Natural killer cell (primary cell): ENCODE measurements around the gene DAPK2. TPM values are rescaled to one million over a fixed set of nuclear protein-coding genes. Genes with fewer than 3 reads are reported as not detected.

Experiments used
- ATAC-seq, 3 donors: fragments of 150-1000 bp in 2 of 3; fragments of 200-7000 bp in 1 of 3; cut with Tn5 transposase; 1 replicate in 1 of 3; 2 replicates in 2 of 3; pipeline ENCODE4 v1.10.0; 2021; ENCODE audit warnings: mild to moderate bottlenecking in 2 of 3, moderate library complexity in 2 of 3
- DNase-seq, 2 donors: peaks; one replicate each; pipeline versions ENCODE4 v3.0.0 to v3.0.0-alpha.2; 2013 to 2021; ENCODE audit warnings: mixed read lengths in 1 of 2
- H3K27ac ChIP-seq: one replicate; pipeline ENCODE4 v1.5.1; 2013; ENCODE audit warnings: mild to moderate bottlenecking, low read length
- H3K27me3 ChIP-seq: one replicate; pipeline ENCODE4 v1.6.1; 2013; ENCODE audit warnings: low read length; ENCODE audit not compliant: control insufficient read depth, insufficient read depth
- H3K36me3 ChIP-seq: one replicate; pipeline ENCODE4 v1.6.1; 2013; ENCODE audit warnings: low read length; ENCODE audit not compliant: control insufficient read depth, insufficient read depth
- H3K4me1 ChIP-seq: one replicate; pipeline ENCODE4 v1.6.1; 2013; ENCODE audit warnings: low read length; ENCODE audit not compliant: control insufficient read depth, insufficient read depth
- H3K4me3 ChIP-seq: one replicate; pipeline ENCODE4 v1.5.1; 2013; ENCODE audit warnings: low read length
- H3K9me3 ChIP-seq: one replicate; pipeline ENCODE4 v1.6.1; 2013; ENCODE audit warnings: low read length; ENCODE audit not compliant: control insufficient read depth, insufficient read depth
- H3K27ac Mint-ChIP-seq, 2 donors: one replicate each; pipeline ENCODE4 v1.8.0; 2022; ENCODE audit warnings: mild to moderate bottlenecking in 2 of 2, mixed read lengths in 2 of 2, moderate library complexity in 1 of 2
- H3K27me3 Mint-ChIP-seq, 2 donors: one replicate each; pipeline ENCODE4 v1.8.0; 2022; ENCODE audit warnings: low read depth in 2 of 2, mixed read lengths in 2 of 2
- H3K36me3 Mint-ChIP-seq: one replicate; pipeline ENCODE4 v1.8.0; 2022; ENCODE audit warnings: mixed read lengths
- H3K4me1 Mint-ChIP-seq, 2 donors: one replicate each; pipeline ENCODE4 v1.8.0; 2022; ENCODE audit warnings: mixed read lengths in 2 of 2
- H3K4me3 Mint-ChIP-seq: one replicate; pipeline ENCODE4 v1.8.0; 2022; ENCODE audit warnings: mild to moderate bottlenecking, moderate library complexity, mixed read lengths
- H3K9me3 Mint-ChIP-seq, 2 donors: one replicate each; pipeline ENCODE4 v1.8.0; 2022; ENCODE audit warnings: mixed read lengths in 2 of 2
- CTCF ChIP-seq: fragments of 200-600 bp; IDR thresholded peaks from one replicate; pipeline ENCODE4 v1.8.0; 2022; ENCODE audit warnings: antibody characterized with exemption
- WGBS: methylation state at CpG from one replicate; pipeline ENCODE4 v1.1.7; 2013; ENCODE audit warnings: missing lambda C conversion rate; ENCODE audit not compliant: insufficient coverage; 5-methylcytosine and 5-hydroxymethylcytosine counted together
- intact Hi-C: fragments of 100-400 bp; cut with micrococcal nuclease; formaldehyde crosslinking; loops from one replicate; pipeline ENCODE4 v1.14.2; 2022
- total RNA-seq, 4 donors: library from RNA; stranded (reverse); fragments of 120-200 nt in 1 of 4; gene quantifications; one replicate each; pipeline versions ENCODE4 v1.2.3 to v1.2.4, GENCODE V29; 2013 to 2022

DAPK2 gene
- total RNA-seq, 3 donors from 2014 or later (not counting 1 experiment from before 2014, with no cell fraction given) = 3.7 to 25.3 (median 6.0) TPM

GRCh38 chr15:63920504-63921175 is 125.6 kb downstream of the DAPK2 start:
- Histone ChIP-seq H3K36me3 (no peaks in the 10 kb centered on the region), H3K4me3 (no peak overlapping the region), H3K9me3 (no peaks in the 10 kb centered on the region), H3K4me1 (peaks cover 3% of the 10 kb centered on the region), H3K27me3 (no peaks in the 10 kb centered on the region), H3K27ac (no peak overlapping the region)
- DNase-seq = no peak
- intact Hi-C loops = no loop called here
- no peak overlapping the region for H3K4me3 Mint-ChIP-seq
- no peaks in the 10 kb centered on the region for H3K9me3 Mint-ChIP-seq
- no peaks in the 10 kb centered on the region for H3K27me3 Mint-ChIP-seq
- peaks cover 23 to 25% of the 10 kb centered on the region in 2 donors for H3K4me1 Mint-ChIP-seq
- H3K27ac Mint-ChIP-seq = no peak overlapping the region
- no peak for ATAC-seq
- no peak for TF ChIP-seq CTCF
- no peaks in the 10 kb centered on the region for H3K36me3 Mint-ChIP-seq
- 85% methylated on average over 13 of the region's 14 CpGs for WGBS

- no peak for TF ChIP-seq CTCF
- H3K4me3 Mint-ChIP-seq = no peak overlapping the region
- 78% methylated on average over 9 of the region's 9 CpGs for WGBS
These were observed 127.4 kb downstream of the DAPK2 start for GRCh38 chr15:63918901-63919348.

DNA sequence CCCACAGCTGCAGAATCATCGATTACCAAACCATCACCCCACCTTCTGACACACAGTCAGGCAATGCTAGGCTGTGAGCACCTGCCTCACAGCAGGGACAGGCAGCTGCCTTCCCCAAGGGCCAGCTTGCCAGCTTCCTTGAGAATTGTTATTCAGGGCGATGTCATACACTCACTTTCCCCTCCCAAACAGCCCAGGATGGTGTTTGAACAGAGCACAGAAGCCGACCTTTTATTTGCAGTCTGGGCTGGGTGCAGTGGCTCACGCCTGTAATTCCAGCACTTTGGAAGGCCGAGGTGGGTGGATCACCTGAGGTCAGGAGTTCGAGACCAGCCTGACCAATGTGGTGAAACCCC is 128.0 kb downstream of the DAPK2 start:
- Histone ChIP-seq H3K27me3 (no peaks in the 10 kb centered on the region), H3K9me3 (no peaks in the 10 kb centered on the region), H3K36me3 (no peaks in the 10 kb centered on the region), H3K27ac (no peak overlapping the region), H3K4me3 (no peak overlapping the region), H3K4me1 (peaks cover 3% of the 10 kb centered on the region)
- H3K36me3 Mint-ChIP-seq = no peaks in the 10 kb centered on the region
- H3K4me3 Mint-ChIP-seq = no peak overlapping the region
- TF ChIP-seq CTCF = no peak
- ATAC-seq (no peak), DNase-seq (no peak)
- H3K4me1 Mint-ChIP-seq = peaks cover 25 to 26% of the 10 kb centered on the region in 2 donors
- no peaks in the 10 kb centered on the region for H3K9me3 Mint-ChIP-seq
- H3K27ac Mint-ChIP-seq = no peak overlapping the region
- H3K27me3 Mint-ChIP-seq = no peaks in the 10 kb centered on the region
- intact Hi-C loops = no loop called here
- 60% methylated on average over 5 of the region's 6 CpGs for WGBS

More at GRCh38 chr15:63918901-63919348, 127.4 kb downstream of the DAPK2 start:
- peaks cover 3% of the 10 kb centered on the region for H3K4me1 ChIP-seq
- peaks cover 24 to 25% of the 10 kb centered on the region in 2 donors for H3K4me1 Mint-ChIP-seq
- H3K4me3 ChIP-seq = no peak overlapping the region
- H3K9me3 ChIP-seq = no peaks in the 10 kb centered on the region
- no peaks in the 10 kb centered on the region for H3K36me3 Mint-ChIP-seq
- no peaks in the 10 kb centered on the region for H3K9me3 Mint-ChIP-seq
- H3K27ac ChIP-seq = no peak overlapping the region
- H3K27me3 Mint-ChIP-seq = no peaks in the 10 kb centered on the region
- H3K36me3 ChIP-seq = no peaks in the 10 kb centered on the region
- ATAC-seq = peak in 1 of 3 donors; percentile 72
- no peaks in the 10 kb centered on the region for H3K27me3 ChIP-seq
- DNase-seq = no peak
- intact Hi-C loops = no loop called here
- H3K27ac Mint-ChIP-seq = no peak overlapping the region
